ENCODE results near the gene RPL3. TPM values are rescaled to one million over a fixed set of nuclear protein-coding genes. Genes with fewer than 3 reads are reported as not detected.

Gene RPL3
- total and polyA plus RNA-seq, 2 donors from 2014 or later, result 1,862 to 2,443 TPM

DNA sequence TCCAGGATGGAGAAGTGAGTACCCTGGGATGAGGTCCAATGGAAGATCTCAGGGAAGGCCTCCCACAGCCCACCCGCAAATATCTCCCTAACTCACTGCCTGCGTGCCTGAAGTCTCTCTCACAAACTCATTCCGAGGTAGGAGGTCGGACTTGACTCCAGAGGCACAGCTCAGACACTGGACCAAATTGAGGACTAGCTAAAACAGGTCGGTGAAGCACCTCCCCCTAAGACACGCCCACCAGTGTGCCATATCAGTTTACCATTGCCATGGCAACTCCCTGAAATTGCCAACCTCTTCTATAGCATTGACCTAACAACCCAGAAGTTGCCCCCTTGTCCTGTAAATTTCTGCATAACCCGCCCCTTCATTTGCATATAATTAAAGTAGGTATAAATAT is 17.5 kb downstream of the RPL3 start:
- H3K4me3 ChIP-seq (ENCODE audit: low read length in 3 of 3), result no peak overlapping the region
- intact Hi-C loops (cut with DNase I), result no loop called here

DNA sequence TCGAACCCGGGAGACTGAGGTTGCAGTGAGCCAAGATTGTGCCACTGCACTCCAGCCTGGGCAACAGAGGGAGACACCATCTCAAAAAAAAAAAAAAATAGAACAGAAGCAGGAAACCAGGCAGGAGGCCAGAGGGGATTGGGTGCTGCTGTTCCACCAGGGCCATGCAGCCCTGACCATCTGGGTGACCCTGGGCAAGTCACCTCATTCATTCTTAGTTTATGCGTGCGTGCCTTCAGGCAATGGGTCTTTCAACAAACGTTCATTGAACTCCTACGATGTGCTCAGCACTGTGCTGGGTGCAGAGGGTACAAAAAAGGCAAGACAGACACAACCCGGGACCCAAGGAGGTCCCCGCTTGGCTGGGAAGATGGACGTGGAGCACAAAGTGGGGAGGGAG is 18.3 kb downstream of the RPL3 start:
- no peaks in the 10 kb centered on the region for H3K9me3 ChIP-seq (ENCODE audit: control insufficient read depth in 2 of 3, insufficient read depth in 1 of 3, low read length in 3 of 3)
- no peak overlapping the region for H3K4me3 ChIP-seq (ENCODE audit: low read length in 3 of 3)
- H3K36me3 ChIP-seq (ENCODE audit: control insufficient read depth in 2 of 3, insufficient read depth in 3 of 3, low read length in 3 of 3), result no peaks in the 10 kb centered on the region
- TF ChIP-seq, protein P1, sequence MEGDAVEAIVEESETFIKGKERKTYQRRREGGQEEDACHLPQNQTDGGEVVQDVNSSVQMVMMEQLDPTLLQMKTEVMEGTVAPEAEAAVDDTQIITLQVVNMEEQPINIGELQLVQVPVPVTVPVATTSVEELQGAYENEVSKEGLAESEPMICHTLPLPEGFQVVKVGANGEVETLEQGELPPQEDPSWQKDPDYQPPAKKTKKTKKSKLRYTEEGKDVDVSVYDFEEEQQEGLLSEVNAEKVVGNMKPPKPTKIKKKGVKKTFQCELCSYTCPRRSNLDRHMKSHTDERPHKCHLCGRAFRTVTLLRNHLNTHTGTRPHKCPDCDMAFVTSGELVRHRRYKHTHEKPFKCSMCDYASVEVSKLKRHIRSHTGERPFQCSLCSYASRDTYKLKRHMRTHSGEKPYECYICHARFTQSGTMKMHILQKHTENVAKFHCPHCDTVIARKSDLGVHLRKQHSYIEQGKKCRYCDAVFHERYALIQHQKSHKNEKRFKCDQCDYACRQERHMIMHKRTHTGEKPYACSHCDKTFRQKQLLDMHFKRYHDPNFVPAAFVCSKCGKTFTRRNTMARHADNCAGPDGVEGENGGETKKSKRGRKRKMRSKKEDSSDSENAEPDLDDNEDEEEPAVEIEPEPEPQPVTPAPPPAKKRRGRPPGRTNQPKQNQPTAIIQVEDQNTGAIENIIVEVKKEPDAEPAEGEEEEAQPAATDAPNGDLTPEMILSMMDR (IDR thresholded peaks at IDR 0.05; ENCODE audit: borderline replicate concordance, extremely low read depth, insufficient read depth), result no peak
- H3K4me1 ChIP-seq (ENCODE audit: control insufficient read depth in 2 of 3, insufficient read depth in 2 of 3, low read depth in 1 of 3, low read length in 3 of 3), result peaks cover 0 to 34% (median 12%) of the 10 kb centered on the region in 3 donors
- no peaks in the 10 kb centered on the region for H3K27me3 ChIP-seq (ENCODE audit: control insufficient read depth, insufficient read depth, low read length)
- H3K27ac ChIP-seq (ENCODE audit: low read depth in 2 of 2, low read length in 2 of 2), result no peak overlapping the region
- DNase-seq (no peak), FAIRE-seq (no peak)
- intact Hi-C loops (cut with DNase I), result no loop called here
- no peak overlapping the region for H3K9ac ChIP-seq (ENCODE audit: low read length in 3 of 3)

More for the DNA sequence above, 17.5 kb downstream of the RPL3 start:
- TF ChIP-seq, protein P1 (IDR thresholded peaks at IDR 0.05; ENCODE audit: borderline replicate concordance, extremely low read depth, insufficient read depth), result no peak
- no peaks in the 10 kb centered on the region for H3K27me3 ChIP-seq (ENCODE audit: control insufficient read depth, insufficient read depth, low read length)
- no peak overlapping the region for H3K27ac ChIP-seq (ENCODE audit: low read depth in 2 of 2, low read length in 2 of 2)
- no peaks in the 10 kb centered on the region for H3K9me3 ChIP-seq (ENCODE audit: control insufficient read depth in 2 of 3, insufficient read depth in 1 of 3, low read length in 3 of 3)
- DNase-seq, result no peak
- H3K4me1 ChIP-seq (ENCODE audit: control insufficient read depth in 2 of 3, insufficient read depth in 2 of 3, low read depth in 1 of 3, low read length in 3 of 3), result peaks cover 0 to 32% (median 12%) of the 10 kb centered on the region in 3 donors
- no peak overlapping the region for H3K9ac ChIP-seq (ENCODE audit: low read length in 3 of 3)
- no peak for FAIRE-seq
- no peaks in the 10 kb centered on the region for H3K36me3 ChIP-seq (ENCODE audit: control insufficient read depth in 2 of 3, insufficient read depth in 3 of 3, low read length in 3 of 3)

DNA sequence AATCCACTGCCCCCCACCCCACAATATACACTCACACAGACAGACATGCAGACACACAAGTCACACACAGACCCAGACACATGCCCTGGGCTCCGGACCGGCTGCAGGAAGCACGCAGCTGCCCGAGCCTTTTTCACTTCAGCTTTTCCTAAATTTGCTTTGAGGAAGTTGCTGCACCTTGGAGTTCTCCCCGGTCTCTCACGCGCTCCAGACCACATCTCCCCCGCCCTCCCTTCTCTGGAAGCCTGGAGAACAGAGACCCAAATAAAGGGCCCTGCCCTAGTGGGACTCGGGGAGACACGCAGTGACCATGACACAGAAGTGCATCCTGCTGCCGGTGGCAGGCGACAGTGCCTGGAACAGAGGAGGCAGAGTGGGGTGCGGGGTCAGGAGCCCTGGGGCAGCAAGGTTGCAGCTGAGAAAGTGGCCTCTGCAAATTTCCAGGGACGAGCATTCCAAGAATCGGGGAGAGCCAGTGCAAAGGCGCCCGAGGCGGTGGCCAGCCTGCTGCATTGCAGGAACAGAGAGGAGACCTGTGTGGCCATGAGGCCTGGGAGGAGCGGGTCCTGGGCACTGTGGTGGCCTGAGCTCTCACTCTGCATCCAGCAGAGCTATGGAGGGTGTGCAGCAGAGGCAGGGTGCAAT is 19.1 kb downstream of the RPL3 start:
- DNase-seq (no peak), FAIRE-seq (no peak)
- intact Hi-C loops (cut with DNase I), result no loop called here
- Histone ChIP-seq H3K4me3 (ENCODE audit: low read length in 3 of 3) (no peak overlapping the region), H3K9me3 (ENCODE audit: control insufficient read depth in 2 of 3, insufficient read depth in 1 of 3, low read length in 3 of 3) (no peaks in the 10 kb centered on the region), H3K4me1 (ENCODE audit: control insufficient read depth in 2 of 3, insufficient read depth in 2 of 3, low read depth in 1 of 3, low read length in 3 of 3) (peaks cover 0 to 34% (median 12%) of the 10 kb centered on the region in 3 donors), H3K9ac (ENCODE audit: low read length in 3 of 3) (no peak overlapping the region), H3K27me3 (ENCODE audit: control insufficient read depth, insufficient read depth, low read length) (no peaks in the 10 kb centered on the region), H3K36me3 (ENCODE audit: control insufficient read depth in 2 of 3, insufficient read depth in 3 of 3, low read length in 3 of 3) (no peaks in the 10 kb centered on the region), H3K27ac (ENCODE audit: low read depth in 2 of 2, low read length in 2 of 2) (no peak overlapping the region)
- TF ChIP-seq, protein P1 (IDR thresholded peaks at IDR 0.05; ENCODE audit: borderline replicate concordance, extremely low read depth, insufficient read depth), result no peak

DNA sequence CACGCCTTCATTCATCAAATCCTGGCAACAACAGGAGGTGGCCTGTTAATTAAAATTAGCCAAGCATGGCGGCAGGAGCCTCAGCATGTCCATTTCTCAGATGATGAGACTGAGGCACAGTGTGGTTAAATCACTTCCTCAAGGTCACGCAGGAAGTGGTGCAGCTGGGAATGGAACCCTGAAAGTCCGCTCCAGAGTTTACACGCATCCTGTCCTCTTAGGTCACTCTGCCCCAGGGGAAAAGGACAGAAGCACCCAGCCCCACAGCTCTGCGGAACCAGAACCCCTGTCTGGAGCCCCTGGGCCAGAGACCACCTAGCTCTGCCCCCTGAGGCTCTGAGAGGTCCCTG is 19.6 kb downstream of the RPL3 start:
- H3K9me3 ChIP-seq (ENCODE audit: control insufficient read depth in 2 of 3, insufficient read depth in 1 of 3, low read length in 3 of 3), result no peaks in the 10 kb centered on the region
- FAIRE-seq, result no peak
- DNase-seq, result no peak
- H3K9ac ChIP-seq (ENCODE audit: low read length in 3 of 3), result no peak overlapping the region
- no peaks in the 10 kb centered on the region for H3K36me3 ChIP-seq (ENCODE audit: control insufficient read depth in 2 of 3, insufficient read depth in 3 of 3, low read length in 3 of 3)
- H3K27me3 ChIP-seq (ENCODE audit: control insufficient read depth, insufficient read depth, low read length), result no peaks in the 10 kb centered on the region
- intact Hi-C loops (cut with DNase I), result no loop called here
- H3K4me1 ChIP-seq (ENCODE audit: control insufficient read depth in 2 of 3, insufficient read depth in 2 of 3, low read depth in 1 of 3, low read length in 3 of 3), result peaks cover 0 to 34% (median 12%) of the 10 kb centered on the region in 3 donors
- no peak overlapping the region for H3K27ac ChIP-seq (ENCODE audit: low read depth in 2 of 2, low read length in 2 of 2)
- no peak overlapping the region for H3K4me3 ChIP-seq (ENCODE audit: low read length in 3 of 3)
- TF ChIP-seq, protein P1 (IDR thresholded peaks at IDR 0.05; ENCODE audit: borderline replicate concordance, extremely low read depth, insufficient read depth), result no peak

Data from kidney (tissue), 14 donors.